HL-60 (cell line): Measurements from ENCODE around the gene FOXO3.

ENCODE experiments used
- CTCF ChIP-seq: IDR thresholded peaks from one replicate; pipeline ENCODE4 v1.5.1; 2011; ENCODE audit warnings: low read length, control low read depth, inconsistent platforms; ENCODE audit not compliant: insufficient read depth
- POLR2AphosphoS5 ChIP-seq: IDR thresholded peaks from 2 replicates; pipeline ENCODE4 v1.6.1; 2012; ENCODE audit warnings: low read depth
- REST ChIP-seq: IDR thresholded peaks from 2 replicates; pipeline ENCODE4 v1.6.1; 2012; ENCODE audit warnings: low read depth; ENCODE audit not compliant: insufficient replicate concordance
- SPI1 ChIP-seq: IDR thresholded peaks from 2 replicates; pipeline ENCODE4 v1.6.1; 2012; ENCODE audit warnings: low read depth, mild to moderate bottlenecking, borderline replicate concordance

- TF ChIP-seq CTCF (no peak), REST (no peak), POLR2AphosphoS5 (no peak), SPI1 (no peak)
Measured at GRCh38 chr6:108733706-108734265, 173.1 kb downstream of the FOXO3 start.
